HG03432 (cell line): ENCODE results near the gene KHSRP.
"Not testable (repeated sequence)": the region's sequence is repeated elsewhere in the genome, so short reads cannot be mapped to it uniquely, and the experiment has no call there.

Source experiments
- ATAC-seq: cut with Tn5 transposase; IDR thresholded peaks from one replicate; pipeline ENCODE4 v1.9.1; 2021; ENCODE audit warnings: mild to moderate bottlenecking, moderate library complexity; ENCODE audit not compliant: unreplicated experiment

Gene KHSRP

GRCh38 chr19:6451583-6452222 is 27.1 kb upstream of the KHSRP start:
- no peak for ATAC-seq

- no peak for ATAC-seq
These were observed 25.6 kb upstream of the KHSRP start for GRCh38 chr19:6450166-6450565.

- ATAC-seq: no peak
These were observed 23.4 kb upstream of the KHSRP start for GRCh38 chr19:6448045-6448444.

GRCh38 chr19:6446452-6446851 is 21.8 kb upstream of the KHSRP start:
- ATAC-seq: no peak

- ATAC-seq: no peak
These were observed 19.4 kb upstream of the KHSRP start for GRCh38 chr19:6443986-6444385.

GRCh38 chr19:6442087-6442688 is 17.6 kb upstream of the KHSRP start:
- no peak for ATAC-seq

GRCh38 chr19:6440905-6441304 is 16.3 kb upstream of the KHSRP start:
- ATAC-seq: no peak

- ATAC-seq: no peak
These were observed 15.1 kb upstream of the KHSRP start for GRCh38 chr19:6439743-6440142.

GRCh38 chr19:6433663-6434062 is 9.1 kb upstream of the KHSRP start, which contains the start of gene SLC25A41:
Gene SLC25A41, minus strand, starts transcription at chr19:6433763. Its CDS starts 70 bp downstream, at chr19:6433693.
- no peak for ATAC-seq

- no peak for ATAC-seq
These were observed 8.6 kb upstream of the KHSRP start for GRCh38 chr19:6433165-6433564.

GRCh38 chr19:6431891-6432290 is 7.3 kb upstream of the KHSRP start:
- ATAC-seq: no peak

- no peak for ATAC-seq
These were observed 5.0 kb upstream of the KHSRP start for GRCh38 chr19:6429419-6430221.

GRCh38 chr19:6428692-6429418 is 4.2 kb upstream of the KHSRP start:
- ATAC-seq: not testable (repeated sequence)

- no peak for ATAC-seq
These were observed 2.5 kb upstream of the KHSRP start for GRCh38 chr19:6427131-6427530.

- ATAC-seq: no peak
These were observed 1.4 kb upstream of the KHSRP start for GRCh38 chr19:6425732-6426620.

GRCh38 chr19:6424939-6425731 is 524 bp upstream of the KHSRP start:
- ATAC-seq: peak; percentile 86

GRCh38 chr19:6423499-6424194 is 964 bp downstream of the KHSRP start:
- ATAC-seq: no peak

- ATAC-seq: no peak
These were observed 3.3 kb downstream of the KHSRP start for GRCh38 chr19:6421075-6422014.
